HepG2 (cell line): Measurements from ENCODE around the gene PCBP4. TPM values are rescaled to one million over a fixed set of nuclear protein-coding genes. Genes with fewer than 3 reads are reported as not detected.

Experiments
- DMTF1 ChIP-seq: sonication (generic); formaldehyde crosslinking; IDR thresholded peaks from 2 replicates; pipeline ENCODE4 v1.4.0; 2020; ENCODE audit warnings: mild to moderate bottlenecking, missing genetic modification reagents
- FLYWCH1 ChIP-seq: sonication (generic); formaldehyde crosslinking; IDR thresholded peaks from 2 replicates; pipeline ENCODE4 v1.8.1; 2023; ENCODE audit warnings: mild to moderate bottlenecking, missing genetic modification reagents
- FOXO4 ChIP-seq: sonication (generic); formaldehyde crosslinking; conservative IDR thresholded peaks from 2 replicates; pipeline ENCODE4 v1.8.1; 2023; ENCODE audit warnings: missing genetic modification reagents
- GLMP ChIP-seq: sonication (generic); formaldehyde crosslinking; IDR thresholded peaks from 2 replicates; pipeline ENCODE4 v1.9.0; 2021; ENCODE audit warnings: missing genetic modification reagents, mild to moderate bottlenecking, borderline replicate concordance
- JUND ChIP-seq: sonication (generic); formaldehyde crosslinking; IDR thresholded peaks from 2 replicates; pipeline ENCODE4 v1.8.0; 2022; ENCODE audit warnings: mild to moderate bottlenecking, missing genetic modification reagents
- MED8 ChIP-seq: sonication (generic); formaldehyde crosslinking; IDR thresholded peaks from 2 replicates; pipeline ENCODE4 v1.8.1; 2023; ENCODE audit warnings: mild to moderate bottlenecking, missing genetic modification reagents; ENCODE audit not compliant: insufficient replicate concordance
- NCOA5 ChIP-seq: sonication (generic); formaldehyde crosslinking; IDR thresholded peaks from 2 replicates; pipeline ENCODE4 v1.4.0; 2020; ENCODE audit warnings: missing genetic modification reagents
- PBX2 ChIP-seq: IDR thresholded peaks from 2 replicates; pipeline ENCODE4 v1.6.1; 2016; ENCODE audit warnings: control low read depth
- PHB2 ChIP-seq: fragments of 450-650 bp; IDR thresholded peaks from 2 replicates; pipeline ENCODE4 v1.6.1; 2018; ENCODE audit not compliant: partially characterized antibody
- SCMH1 ChIP-seq: sonication (generic); formaldehyde crosslinking; IDR thresholded peaks from 2 replicates; pipeline ENCODE4 v1.9.0; 2021; ENCODE audit warnings: missing genetic modification reagents, mild to moderate bottlenecking, borderline replicate concordance
- TBX3 ChIP-seq: fragments of 450-650 bp; IDR thresholded peaks from 2 replicates; pipeline ENCODE4 v1.6.1; 2017; ENCODE audit warnings: antibody characterized with exemption, mild to moderate bottlenecking, inconsistent platforms, borderline replicate concordance
- TIGD3 ChIP-seq: sonication (generic); formaldehyde crosslinking; IDR thresholded peaks from 2 replicates; pipeline ENCODE4 v1.5.1; 2020; ENCODE audit warnings: mild to moderate bottlenecking, missing genetic modification reagents, borderline replicate concordance
- UBTF ChIP-seq: sonication (generic); formaldehyde crosslinking; IDR thresholded peaks from 2 replicates; pipeline ENCODE4 v1.4.0; 2020; ENCODE audit warnings: mild to moderate bottlenecking, missing genetic modification reagents
- ZBTB2 ChIP-seq: sonication (generic); formaldehyde crosslinking; IDR thresholded peaks from 2 replicates; pipeline ENCODE4 v1.8.0; 2022; ENCODE audit warnings: low read depth, missing genetic modification reagents
- ZBTB3 ChIP-seq: sonication (generic); formaldehyde crosslinking; IDR thresholded peaks from 2 replicates; pipeline ENCODE4 v1.4.0; 2020; ENCODE audit warnings: low read depth, mild to moderate bottlenecking, moderate library complexity, missing genetic modification reagents, borderline replicate concordance
- ZMYM3 ChIP-seq: sonication (generic); formaldehyde crosslinking; IDR thresholded peaks from 2 replicates; pipeline ENCODE4 v1.5.1; 2020; ENCODE audit warnings: mild to moderate bottlenecking, missing genetic modification reagents
- ZNF780A ChIP-seq: sonication (generic); formaldehyde crosslinking; IDR thresholded peaks from 2 replicates; pipeline ENCODE4 v1.8.0; 2022; ENCODE audit warnings: mild to moderate bottlenecking, missing genetic modification reagents, moderate library complexity
- ZNF781 ChIP-seq: sonication (generic); formaldehyde crosslinking; IDR thresholded peaks from 2 replicates; pipeline ENCODE4 v1.5.1; 2020; ENCODE audit warnings: borderline replicate concordance, mild to moderate bottlenecking, missing genetic modification reagents; ENCODE audit errors: not compliant biosample characterization
- polyA plus RNA-seq, 8 experiments: library from polyadenylated mRNA; depleted of rRNA in 3 of 8; stranded (reverse) in 7 of 8; unstranded in 1 of 8; fragments of >200 nt; fragmentation: Illumina TruSeq in 4 of 8; extraction: Trizol in 4 of 8; gene quantifications; 2 replicates each; pipeline versions ENCODE4 v1.2.1 to v1.2.3, GENCODE V29; 2011 to 2016; ENCODE audit warnings: low read depth in 4 of 8, missing spikeins in 1 of 8, mixed read lengths in 1 of 8; ENCODE audit not compliant: insufficient read depth in 1 of 8
- total RNA-seq, 5 experiments: library from RNA; depleted of rRNA; stranded (reverse); fragments of >200 nt; fragmentation: Illumina TruSeq; extraction: Trizol; gene quantifications; 2 replicates each; pipeline ENCODE4 v1.2.3, GENCODE V29; 2016; ENCODE audit warnings: low read depth in 1 of 5

The PCBP4 gene
- total and polyA plus RNA-seq, 2 of the 13 experiments (the other 11 are each of a cell fraction or from before 2014, with no cell fraction given): 36.8 to 51.3 TPM

GRCh38 chr3:52001443-52001974, 34.3 kb upstream of the PCBP4 start (continued):
- no peak for TF ChIP-seq FOXO4 (CRISPR knock-in tag)
- TF ChIP-seq JUND (CRISPR knock-in tag): no peak
- no peak for TF ChIP-seq GLMP
- TF ChIP-seq TBX3: no peak
- no peak for TF ChIP-seq PBX2 (CRISPR knock-in tag)
- peak; percentile 36; the same call in 1 of the 2 replicates for TF ChIP-seq UBTF (CRISPR knock-in tag)
- no peak for TF ChIP-seq DMTF1
- no peak for TF ChIP-seq FLYWCH1 (CRISPR knock-in tag)
- TF ChIP-seq SCMH1: no peak
- TF ChIP-seq NCOA5 (CRISPR knock-in tag): no peak
- TF ChIP-seq MED8 (CRISPR knock-in tag): no peak
- TF ChIP-seq PHB2: no peak
- TF ChIP-seq ZBTB3 (CRISPR knock-in tag): no peak
- no peak for TF ChIP-seq ZBTB2
- no peak for TF ChIP-seq TIGD3 (CRISPR knock-in tag)
- TF ChIP-seq ZNF781 (CRISPR knock-in tag): no peak
- TF ChIP-seq ZNF780A: no peak
- TF ChIP-seq ZMYM3: no peak
